Measurements from ENCODE around the gene CDH24.

Gene CDH24

GRCh38 chr14:23094666-23095195 lies 37.4 kb upstream of the CDH24 start, which contains the start of gene ACIN1:
TSS of gene ACIN1 (minus strand) at chr14:23095136. CDS start at chr14:23095112, 24 bp downstream.
- peak within 1 kb of the TSS; percentile 86 for H3K4me3 ChIP-seq (ENCODE audit: low read depth, low read length)
- peak; percentile 49 for DNase-seq (ENCODE audit: low read depth)
- no peak for TF ChIP-seq CTCF (IDR thresholded peaks at IDR 0.05; ENCODE audit: control insufficient read depth, extremely low read depth, insufficient read depth)

GRCh38 chr14:23093991-23094665 lies 36.8 kb upstream of the CDH24 start:
- peak; percentile 19 for TF ChIP-seq CTCF (IDR thresholded peaks at IDR 0.05; ENCODE audit: control insufficient read depth, extremely low read depth, insufficient read depth)
- no peak for DNase-seq (ENCODE audit: low read depth)
- peak overlapping the region; percentile 86 for H3K4me3 ChIP-seq (ENCODE audit: low read depth, low read length)

GRCh38 chr14:23093526-23093925 lies 36.2 kb upstream of the CDH24 start:
- no peak for TF ChIP-seq CTCF (IDR thresholded peaks at IDR 0.05; ENCODE audit: control insufficient read depth, extremely low read depth, insufficient read depth)
- H3K4me3 ChIP-seq (ENCODE audit: low read depth, low read length) = peak overlapping the region; percentile 86
- DNase-seq (ENCODE audit: low read depth) = no peak

- no peak overlapping the region for H3K4me3 ChIP-seq (ENCODE audit: low read depth, low read length)
- no peak for TF ChIP-seq CTCF (IDR thresholded peaks at IDR 0.05; ENCODE audit: control insufficient read depth, extremely low read depth, insufficient read depth)
- no peak for DNase-seq (ENCODE audit: low read depth)
Observed at GRCh38 chr14:23093104-23093503, 35.8 kb upstream of the CDH24 start.

- no peak for TF ChIP-seq CTCF (IDR thresholded peaks at IDR 0.05; ENCODE audit: control insufficient read depth, extremely low read depth, insufficient read depth)
- no peak for DNase-seq (ENCODE audit: low read depth)
Observed at GRCh38 chr14:23091294-23092225, 34.2 kb upstream of the CDH24 start.

GRCh38 chr14:23090254-23090636 lies 32.9 kb upstream of the CDH24 start:
- DNase-seq (ENCODE audit: low read depth) = peak; percentile 92
- peak overlapping the region; percentile 6; the same call in 1 of the 2 replicates for H3K4me3 ChIP-seq (ENCODE audit: low read depth, low read length)
- no peak for TF ChIP-seq CTCF (IDR thresholded peaks at IDR 0.05; ENCODE audit: control insufficient read depth, extremely low read depth, insufficient read depth)

More at GRCh38 chr14:23091294-23092225, 34.2 kb upstream of the CDH24 start:
- no peak overlapping the region for H3K4me3 ChIP-seq (ENCODE audit: low read depth, low read length)

All from LNCaP clone FGC (cell line).